Transverse colon (tissue), 4 donors: Measurements from ENCODE around the gene ELANE. TPM values are rescaled to one million over a fixed set of nuclear protein-coding genes. Genes with fewer than 3 reads are reported as not detected.

ENCODE experiments used
- DNase-seq: peaks from one replicate; pipeline ENCODE4 v3.0.0-alpha.2; 2019
- H3K27ac ChIP-seq, 4 donors: fragments of 200-600 bp; sonication (generic); 2 replicates each; pipeline ENCODE4 v1.5.1; 2016 to 2018; ENCODE audit warnings: inconsistent platforms in 4 of 4
- H3K27me3 ChIP-seq: fragments of 200-600 bp; sonication (generic); 2 replicates; pipeline ENCODE4 v1.5.1; 2017; ENCODE audit warnings: inconsistent platforms
- H3K36me3 ChIP-seq, 4 donors: fragments of 200-600 bp; sonication (generic); 2 replicates each; pipeline ENCODE4 v1.5.1; 2017 to 2019; ENCODE audit warnings: inconsistent platforms in 4 of 4
- H3K4me1 ChIP-seq, 4 donors: fragments of 200-600 bp; sonication (generic); 2 replicates each; pipeline ENCODE4 v1.5.1; 2017 to 2020; ENCODE audit warnings: inconsistent platforms in 4 of 4
- H3K4me3 ChIP-seq, 4 donors: fragments of 200-600 bp; sonication (generic); 1 replicate in 1 of 4; 2 replicates in 3 of 4; pipeline versions ENCODE4 v1.5.1 to v1.6.1; 2017 to 2019; ENCODE audit warnings: inconsistent platforms in 4 of 4
- H3K9me3 ChIP-seq, 2 donors: fragments of 200-600 bp; sonication (generic); 2 replicates each; pipeline ENCODE4 v1.5.1; 2017 to 2019; ENCODE audit warnings: inconsistent platforms in 2 of 2
- EP300 ChIP-seq: sonication (generic); formaldehyde crosslinking; IDR thresholded peaks from one replicate; pipeline ENCODE4 v1.6.1; 2017; ENCODE audit warnings: antibody characterized with exemption, low read depth
- POLR2A ChIP-seq: fragments of 450-650 bp; IDR thresholded peaks from one replicate; pipeline ENCODE4 v1.6.1; 2016; ENCODE audit warnings: antibody characterized with exemption, mild to moderate bottlenecking, moderate library complexity
- POLR2AphosphoS5 ChIP-seq, 3 donors: sonication (generic); formaldehyde crosslinking; IDR thresholded peaks; one replicate each; pipeline ENCODE4 v1.6.1; 2016; ENCODE audit warnings: antibody characterized with exemption in 3 of 3
- WGBS, 2 donors: methylation state at CpG; one replicate each; pipeline ENCODE4 v1.1.5; 2018; ENCODE audit warnings: low coverage in 1 of 2; 5-methylcytosine and 5-hydroxymethylcytosine counted together
- in situ Hi-C, 4 donors: fragments of 200-750 bp; cut with MboI; loops; one replicate each; pipeline versions ENCODE4 v1.15.0 to v1.15.1; 2017; ENCODE audit warnings: low sequenced_read_pairs in 3 of 4, low pct_ligation_motif_present in 1 of 4, low pct_unique_long_range_greater_than_20kb in 1 of 4
- intact Hi-C: fragments of 100-400 bp; cut with DNase I; formaldehyde crosslinking; loops from one replicate; pipeline ENCODE4 v1.15.1; 2023; ENCODE audit warnings: low total_unique reads
- total RNA-seq, 4 donors: library from RNA; depleted of rRNA; stranded (reverse); fragments of >200 nt; gene quantifications; one replicate each; pipeline ENCODE4 v1.1.0, GENCODE V29; 2016
- TF ChIP-seq, protein P1 (sequence below), 5 experiments: fragments of 200-600 bp in 3 of 5; fragments of 450-650 bp in 2 of 5; sonication (generic) in 3 of 5; IDR thresholded peaks; 1 replicate in 2 of 5; 2 replicates in 3 of 5; pipeline ENCODE4 v1.5.1; 2016 to 2017; ENCODE audit warnings: antibody characterized with exemption in 5 of 5, inconsistent platforms in 3 of 5, mild to moderate bottlenecking in 2 of 5, moderate library complexity in 1 of 5

The ELANE gene
- total RNA-seq, 4 donors from 2014 or later: 0.79 to 2.2 TPM; not detected in 2

DNA sequence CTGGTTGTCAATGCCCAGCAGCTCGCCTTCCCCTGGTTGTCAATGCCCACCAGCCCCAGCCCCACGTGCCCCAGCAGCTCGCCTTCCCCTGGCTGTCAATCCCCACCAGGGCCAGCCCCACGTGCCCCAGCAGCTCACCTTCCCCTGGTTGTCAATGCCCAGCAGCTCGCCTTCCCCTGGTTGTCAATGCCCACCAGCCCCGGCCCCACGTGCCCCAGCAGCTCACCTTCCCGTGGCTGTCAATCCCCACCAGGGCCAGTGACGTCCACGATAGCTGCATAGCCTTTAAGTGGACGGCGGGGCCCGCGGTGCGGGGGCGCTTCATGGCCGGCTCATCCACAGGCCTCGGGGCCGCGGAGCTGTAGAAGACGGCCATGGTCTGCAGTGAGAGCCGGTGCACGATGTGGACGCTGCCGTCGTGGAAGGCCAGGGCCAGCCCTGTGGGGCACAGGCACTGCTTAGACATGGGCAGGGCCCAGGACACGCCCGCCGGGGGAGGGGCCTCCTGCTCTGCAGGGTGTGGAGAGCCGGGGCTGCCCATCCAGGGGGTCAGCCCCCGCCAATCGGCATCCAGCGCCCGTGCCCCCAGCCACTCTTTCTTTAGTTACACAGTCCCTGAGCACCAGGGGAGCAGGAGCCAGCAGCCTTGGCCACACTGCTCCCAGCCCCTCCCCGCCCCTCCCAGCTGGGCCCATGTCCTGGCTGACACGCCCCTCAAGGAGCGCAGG is 27.8 kb downstream of the ELANE start:
- no peaks in the 10 kb centered on the region for H3K4me1 ChIP-seq
- WGBS, 2 donors: 81% methylated on average over 35 of the region's 37 CpGs; no CpG with 5 or more reads in 1 of the 2 donors
- in situ Hi-C loops: no loop called here

DNA sequence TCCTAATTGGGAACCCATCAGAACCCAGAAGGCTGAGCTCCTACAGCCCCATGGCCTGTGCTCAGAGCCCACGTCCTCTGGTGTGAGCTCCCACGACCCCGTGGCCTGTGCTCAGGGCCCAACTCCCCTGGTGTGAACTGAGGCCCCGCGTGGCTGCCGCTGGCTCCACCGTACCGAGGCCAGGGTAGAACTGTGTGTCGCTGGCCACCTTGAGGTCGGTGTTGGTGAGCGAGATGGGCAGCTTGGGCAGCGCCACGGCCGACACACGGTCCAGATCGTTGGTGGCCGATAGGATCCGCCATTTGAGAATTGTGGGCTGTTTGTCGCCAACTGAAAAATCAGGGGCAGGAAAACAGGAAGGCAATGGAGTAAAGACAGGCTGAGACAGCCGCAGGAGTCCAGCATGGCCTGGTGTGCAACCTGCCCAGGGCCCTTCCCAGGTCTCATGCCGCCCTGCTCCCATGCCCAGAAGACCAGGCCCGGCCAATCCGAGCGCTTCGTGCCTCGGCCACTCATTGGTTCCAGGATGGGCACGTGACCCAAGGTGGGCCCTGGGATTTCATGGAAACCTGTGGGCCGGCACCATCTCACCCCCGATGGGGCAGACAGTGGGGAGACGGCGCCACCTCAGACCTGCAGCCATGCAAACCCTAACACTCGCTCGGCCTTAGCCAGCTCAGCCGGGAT is 29.4 kb downstream of the ELANE start:
- no peaks in the 10 kb centered on the region for H3K27me3 ChIP-seq

More for the DNA sequence above, 27.8 kb downstream of the ELANE start:
- TF ChIP-seq EP300 (no peak), POLR2A (no peak), POLR2AphosphoS5 (IDR thresholded peaks at IDR 0.05) (no peak)
- TF ChIP-seq, protein P1, sequence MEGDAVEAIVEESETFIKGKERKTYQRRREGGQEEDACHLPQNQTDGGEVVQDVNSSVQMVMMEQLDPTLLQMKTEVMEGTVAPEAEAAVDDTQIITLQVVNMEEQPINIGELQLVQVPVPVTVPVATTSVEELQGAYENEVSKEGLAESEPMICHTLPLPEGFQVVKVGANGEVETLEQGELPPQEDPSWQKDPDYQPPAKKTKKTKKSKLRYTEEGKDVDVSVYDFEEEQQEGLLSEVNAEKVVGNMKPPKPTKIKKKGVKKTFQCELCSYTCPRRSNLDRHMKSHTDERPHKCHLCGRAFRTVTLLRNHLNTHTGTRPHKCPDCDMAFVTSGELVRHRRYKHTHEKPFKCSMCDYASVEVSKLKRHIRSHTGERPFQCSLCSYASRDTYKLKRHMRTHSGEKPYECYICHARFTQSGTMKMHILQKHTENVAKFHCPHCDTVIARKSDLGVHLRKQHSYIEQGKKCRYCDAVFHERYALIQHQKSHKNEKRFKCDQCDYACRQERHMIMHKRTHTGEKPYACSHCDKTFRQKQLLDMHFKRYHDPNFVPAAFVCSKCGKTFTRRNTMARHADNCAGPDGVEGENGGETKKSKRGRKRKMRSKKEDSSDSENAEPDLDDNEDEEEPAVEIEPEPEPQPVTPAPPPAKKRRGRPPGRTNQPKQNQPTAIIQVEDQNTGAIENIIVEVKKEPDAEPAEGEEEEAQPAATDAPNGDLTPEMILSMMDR (IDR thresholded peaks at IDR 0.05): no peak
- H3K27me3 ChIP-seq: no peaks in the 10 kb centered on the region
- no peak for DNase-seq
- peaks cover 0 to 38% (median 12%) of the 10 kb centered on the region in 4 donors for H3K36me3 ChIP-seq
- H3K4me3 ChIP-seq: no peak overlapping the region
- intact Hi-C loops: no loop called here
- H3K27ac ChIP-seq: no peak overlapping the region
- no peaks in the 10 kb centered on the region for H3K9me3 ChIP-seq

DNA sequence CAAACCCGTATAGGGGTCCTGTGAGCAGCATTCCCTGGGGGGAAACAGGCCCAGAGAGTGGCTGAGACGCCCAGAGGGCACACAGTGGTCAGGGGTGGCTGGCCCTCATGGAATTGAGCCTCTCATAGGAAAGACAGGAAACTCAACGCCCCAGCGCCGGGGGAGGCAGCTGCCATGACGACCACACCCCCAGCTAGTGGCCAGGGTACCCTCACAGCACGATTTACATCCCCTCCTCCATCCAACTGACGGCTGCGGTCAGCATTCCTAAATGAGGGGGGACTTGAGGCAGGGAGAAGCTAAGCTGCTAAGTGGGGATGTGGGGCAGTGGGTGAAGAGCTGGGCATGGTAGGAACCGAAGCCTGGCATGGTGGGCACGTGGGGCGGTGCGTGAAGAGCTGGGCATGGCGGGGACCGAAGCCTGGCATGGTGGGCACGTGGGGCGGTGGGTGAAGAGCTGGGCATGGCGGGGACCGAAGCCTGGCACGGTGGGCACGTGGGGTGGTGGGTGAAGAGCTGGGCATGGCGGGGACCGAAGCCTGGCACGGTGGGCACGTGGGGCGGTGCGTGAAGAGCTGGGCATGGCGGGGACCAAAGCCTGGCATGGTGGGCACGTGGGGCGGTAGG is 30.9 kb downstream of the ELANE start:
- Histone ChIP-seq H3K9me3 (no peaks in the 10 kb centered on the region), H3K4me1 (no peaks in the 10 kb centered on the region), H3K36me3 (peaks cover 0 to 45% (median 18%) of the 10 kb centered on the region in 4 donors), H3K27me3 (no peaks in the 10 kb centered on the region), H3K4me3 (no peak overlapping the region), H3K27ac (no peak overlapping the region)
- 90 to 96% methylated on average over 9 to 30 of the region's 30 CpGs for WGBS, 2 donors
- intact Hi-C loops: no loop called here
- TF ChIP-seq POLR2AphosphoS5 (IDR thresholded peaks at IDR 0.05) (no peak), EP300 (no peak), POLR2A (no peak)
- TF ChIP-seq, protein P1 (IDR thresholded peaks at IDR 0.05): no peak
- in situ Hi-C loops: no loop called here
- no peak for DNase-seq

More for the DNA sequence above, 29.4 kb downstream of the ELANE start:
- intact Hi-C loops (no loop called here), in situ Hi-C loops (no loop called here)
- Histone ChIP-seq H3K27ac (no peak overlapping the region), H3K4me1 (no peaks in the 10 kb centered on the region), H3K36me3 (peaks cover 0 to 37% (median 17%) of the 10 kb centered on the region in 4 donors), H3K4me3 (no peak overlapping the region), H3K9me3 (no peaks in the 10 kb centered on the region)
- TF ChIP-seq EP300 (no peak), POLR2A (no peak), POLR2AphosphoS5 (IDR thresholded peaks at IDR 0.05) (no peak)
- TF ChIP-seq, protein P1 (IDR thresholded peaks at IDR 0.05): no peak
- no peak for DNase-seq
- WGBS, 2 donors: 96% methylated on average over 30 of the region's 34 CpGs; no CpG with 5 or more reads in 1 of the 2 donors

DNA sequence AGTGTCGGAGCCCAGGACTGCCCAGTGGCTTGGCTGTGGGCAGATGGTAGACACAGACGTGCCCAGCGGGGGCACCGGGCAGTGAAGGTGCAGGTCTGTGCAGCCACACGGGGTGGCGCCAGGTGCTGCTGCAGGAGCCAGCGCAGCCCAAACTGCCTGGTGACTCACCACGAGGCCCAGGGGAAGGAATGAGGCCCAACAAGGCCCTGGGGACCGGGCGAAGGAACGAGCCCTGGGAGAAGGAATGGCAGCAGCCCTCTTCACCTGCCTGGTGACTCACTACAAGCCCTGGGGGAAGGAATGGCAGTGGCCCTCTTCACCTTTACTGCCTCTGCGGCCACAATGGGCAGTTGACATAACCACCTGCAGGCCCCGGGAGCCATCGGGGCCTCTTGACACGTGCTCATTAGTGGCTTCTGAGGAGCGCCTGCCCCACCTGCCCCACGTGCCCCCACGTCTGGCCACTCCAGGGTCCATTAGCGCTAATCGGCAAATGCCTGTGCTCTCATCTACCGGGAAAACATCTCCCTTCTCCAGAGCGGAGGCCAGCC is 31.6 kb downstream of the ELANE start:
- no peak overlapping the region for H3K4me3 ChIP-seq
- intact Hi-C loops (no loop called here), in situ Hi-C loops (no loop called here)
- TF ChIP-seq POLR2AphosphoS5 (IDR thresholded peaks at IDR 0.05) (no peak), EP300 (no peak), POLR2A (no peak)
- TF ChIP-seq, protein P1 (IDR thresholded peaks at IDR 0.05): no peak
- WGBS, 2 donors: 93% methylated on average over 17 of the region's 22 CpGs; no CpG with 5 or more reads in 1 of the 2 donors
- no peaks in the 10 kb centered on the region for H3K27me3 ChIP-seq
- peaks cover 0 to 45% (median 18%) of the 10 kb centered on the region in 4 donors for H3K36me3 ChIP-seq
- no peaks in the 10 kb centered on the region for H3K9me3 ChIP-seq
- H3K27ac ChIP-seq: no peak overlapping the region
- H3K4me1 ChIP-seq: no peaks in the 10 kb centered on the region
- DNase-seq: no peak
